Stimulated activated CD8-positive, alpha-beta memory T cell treated with anti-CD3 and anti-CD28 coated beads, Interleukin-7, amount 100 ng/mL, for 1 hour (primary cell): ENCODE results near the gene FFAR1.
"Not testable (repeated sequence)": the region's sequence is repeated elsewhere in the genome, so short reads cannot be mapped to it uniquely, and the experiment has no call there.

Experiments used
- DNase-seq, 2 donors: peaks; one replicate each; pipeline ENCODE4 v3.0.0-alpha.2; 2020; ENCODE audit warnings: low read depth in 2 of 2

The FFAR1 gene

GRCh38 chr19:35342430-35342829 lies 5.3 kb upstream of the FFAR1 start:
- DNase-seq = no peak

DNA sequence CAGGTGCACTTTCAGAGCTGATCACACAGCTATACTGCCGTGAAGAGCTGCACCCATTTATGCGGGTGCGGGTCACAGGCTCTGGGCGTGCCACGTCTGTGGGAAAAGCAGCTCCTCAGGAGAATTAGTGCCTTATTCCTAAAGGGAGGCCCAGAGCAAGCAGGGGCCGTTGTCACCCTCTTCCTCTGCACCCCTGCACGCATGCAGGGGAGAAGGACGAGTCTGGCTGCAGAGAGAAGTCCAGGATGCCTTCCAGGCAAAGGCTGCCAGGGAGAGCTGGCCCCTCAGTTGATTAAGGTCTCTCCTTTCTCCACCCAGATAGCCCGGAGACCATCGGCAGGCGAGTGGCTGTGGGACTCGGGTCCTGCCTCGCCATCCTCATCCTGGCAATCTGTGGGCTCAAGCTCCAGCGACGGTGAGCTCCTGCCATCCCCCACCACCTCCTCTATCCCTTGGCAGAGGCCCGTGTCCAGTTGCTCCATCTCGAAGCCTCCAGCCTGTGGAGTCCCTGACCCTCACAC lies 3.1 kb upstream of the FFAR1 start:
- no peak for DNase-seq

- DNase-seq = no peak
Measured at GRCh38 chr19:35345671-35346111, 2.0 kb upstream of the FFAR1 start.

DNA sequence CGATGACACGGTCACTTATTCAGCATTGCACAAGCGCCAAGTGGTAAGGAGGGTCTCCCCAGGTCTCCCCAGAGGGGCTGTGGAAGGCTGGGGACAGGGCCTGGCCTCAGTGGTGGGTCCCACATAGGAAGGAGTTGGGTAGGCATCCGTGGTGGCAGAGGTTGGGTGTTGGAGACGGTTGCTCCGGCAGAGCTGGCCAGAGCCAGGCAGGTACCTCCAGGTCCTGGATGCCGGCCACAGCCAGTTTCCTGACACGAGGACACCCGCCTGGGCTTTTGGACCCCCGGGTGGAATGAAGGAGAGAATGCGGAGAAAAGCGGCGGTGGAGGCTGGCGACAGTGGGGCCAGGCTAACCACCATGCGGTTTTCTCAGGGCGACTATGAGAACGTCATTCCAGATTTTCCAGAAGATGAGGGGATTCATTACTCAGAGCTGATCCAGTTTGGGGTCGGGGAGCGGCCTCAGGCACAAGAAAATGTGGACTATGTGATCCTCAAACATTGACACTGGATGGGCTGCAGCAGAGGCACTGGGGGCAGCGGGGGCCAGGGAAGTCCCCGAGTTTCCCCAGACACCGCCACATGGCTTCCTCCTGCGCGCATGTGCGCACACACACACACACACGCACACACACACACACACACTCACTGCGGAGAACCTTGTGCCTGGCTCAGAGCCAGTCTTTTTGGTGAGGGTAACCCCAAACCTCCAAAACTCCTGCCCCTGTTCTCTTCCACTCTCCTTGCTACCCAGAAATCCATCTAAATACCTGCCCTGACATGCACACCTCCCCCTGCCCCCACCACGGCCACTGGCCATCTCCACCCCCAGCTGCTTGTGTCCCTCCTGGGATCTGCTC lies 1.3 kb upstream of the FFAR1 start:
- peak in 1 of 2 donors; percentile 48 for DNase-seq

DNA sequence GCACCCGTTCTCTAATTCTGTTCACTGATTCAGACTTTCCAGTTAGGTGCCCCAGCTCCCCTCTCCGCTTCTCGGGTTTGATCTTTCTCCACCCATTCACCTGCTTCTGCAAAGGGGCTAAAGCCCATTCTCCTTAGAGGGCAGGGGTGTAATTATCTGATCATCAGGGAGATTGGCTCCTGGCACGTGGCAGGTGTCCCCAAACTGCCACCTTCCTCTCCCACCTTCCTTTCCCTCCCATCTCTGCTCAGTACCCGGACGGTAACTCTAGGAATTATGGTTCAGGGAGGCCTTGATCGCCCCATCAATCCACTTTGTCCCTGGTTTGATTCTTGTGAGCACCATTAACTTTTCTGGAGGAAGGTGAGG lies 212 bp downstream of the FFAR1 start:
- no peak for DNase-seq

- DNase-seq = no peak
Measured at GRCh38 chr19:35348911-35349611, 1.4 kb downstream of the FFAR1 start.

DNA sequence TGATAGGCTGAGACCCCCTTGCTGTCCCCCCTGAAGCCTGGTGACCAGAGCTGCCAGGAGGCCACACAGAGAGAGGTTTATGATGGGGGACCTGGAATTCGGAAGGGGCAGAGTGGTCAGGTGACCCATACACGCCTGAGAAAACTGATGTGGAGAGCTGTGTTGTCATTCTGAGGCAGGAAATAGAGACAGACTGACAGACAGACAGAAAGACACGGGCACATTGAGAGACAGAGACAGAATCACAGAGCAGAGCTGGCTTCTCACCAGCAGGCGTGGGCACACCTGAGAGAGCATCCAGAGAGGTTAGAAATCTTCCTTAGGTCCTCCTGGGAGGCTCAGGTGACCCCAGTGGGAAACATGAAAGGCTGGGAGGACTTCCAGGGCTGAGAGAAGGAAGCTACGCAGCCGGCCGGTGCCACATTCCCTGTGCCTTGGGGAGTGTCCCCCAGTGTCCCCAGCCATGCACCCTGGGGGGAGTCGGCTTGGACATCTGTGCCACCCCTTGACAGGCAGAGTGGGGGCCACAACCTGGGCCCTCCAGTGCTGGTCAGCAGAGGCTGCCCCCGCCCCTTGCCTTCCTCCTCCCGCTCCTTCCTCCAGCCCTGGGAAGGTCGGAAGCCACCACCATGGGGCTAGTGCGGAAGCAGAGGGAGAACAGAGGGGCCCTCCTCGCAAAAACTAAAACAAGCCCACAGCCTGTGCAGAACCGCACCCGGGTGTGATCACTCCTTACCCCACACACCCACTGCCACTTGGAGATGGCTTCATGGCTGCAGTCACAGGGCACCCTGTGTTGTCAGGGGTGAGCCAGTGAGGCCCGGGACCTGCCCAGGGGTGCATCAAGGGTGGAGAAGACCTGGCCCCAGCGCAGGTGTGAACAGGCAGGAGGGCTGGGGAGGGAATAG lies 2.2 kb downstream of the FFAR1 start:
- no peak for DNase-seq

- DNase-seq = no peak
Measured at GRCh38 chr19:35350591-35350990, 2.9 kb downstream of the FFAR1 start.

DNA sequence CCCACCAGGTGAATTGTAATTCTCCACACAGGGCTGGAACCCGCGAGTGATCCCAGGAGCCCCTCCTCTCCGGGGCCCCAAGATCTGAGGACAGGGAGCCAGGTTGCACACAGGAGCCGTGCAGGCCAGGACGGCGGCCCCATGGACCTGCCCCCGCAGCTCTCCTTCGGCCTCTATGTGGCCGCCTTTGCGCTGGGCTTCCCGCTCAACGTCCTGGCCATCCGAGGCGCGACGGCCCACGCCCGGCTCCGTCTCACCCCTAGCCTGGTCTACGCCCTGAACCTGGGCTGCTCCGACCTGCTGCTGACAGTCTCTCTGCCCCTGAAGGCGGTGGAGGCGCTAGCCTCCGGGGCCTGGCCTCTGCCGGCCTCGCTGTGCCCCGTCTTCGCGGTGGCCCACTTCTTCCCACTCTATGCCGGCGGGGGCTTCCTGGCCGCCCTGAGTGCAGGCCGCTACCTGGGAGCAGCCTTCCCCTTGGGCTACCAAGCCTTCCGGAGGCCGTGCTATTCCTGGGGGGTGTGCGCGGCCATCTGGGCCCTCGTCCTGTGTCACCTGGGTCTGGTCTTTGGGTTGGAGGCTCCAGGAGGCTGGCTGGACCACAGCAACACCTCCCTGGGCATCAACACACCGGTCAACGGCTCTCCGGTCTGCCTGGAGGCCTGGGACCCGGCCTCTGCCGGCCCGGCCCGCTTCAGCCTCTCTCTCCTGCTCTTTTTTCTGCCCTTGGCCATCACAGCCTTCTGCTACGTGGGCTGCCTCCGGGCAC lies 3.9 kb downstream of the FFAR1 start:
- no peak for DNase-seq

- no peak for DNase-seq
Measured at GRCh38 chr19:35352177-35352447, 4.4 kb downstream of the FFAR1 start.

GRCh38 chr19:35352448-35353304 lies 5.0 kb downstream of the FFAR1 start:
- DNase-seq = peak; percentile 24 to 46

- no peak for DNase-seq
Measured at GRCh38 chr19:35353635-35354034, 5.9 kb downstream of the FFAR1 start.

DNA sequence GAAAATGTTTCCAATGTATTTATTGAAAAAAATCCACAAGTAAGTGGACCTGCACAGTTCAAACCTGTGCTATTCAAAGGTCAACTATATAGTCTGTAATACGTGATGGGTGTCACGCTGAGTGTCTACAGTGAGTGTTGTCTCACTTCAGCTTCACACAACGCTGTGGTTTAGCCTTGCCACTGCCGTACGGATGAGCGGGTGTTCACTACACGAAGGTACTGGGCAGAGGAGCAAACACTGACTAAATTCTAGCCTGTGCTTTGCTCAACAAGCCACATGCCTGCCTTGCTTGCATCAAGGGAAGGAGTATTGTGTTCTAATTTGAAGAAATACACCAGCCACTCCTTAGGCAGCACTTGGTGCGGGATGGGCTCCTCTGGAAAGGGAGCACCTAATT lies 7.2 kb downstream of the FFAR1 start:
- DNase-seq = no peak

GRCh38 chr19:35355791-35356460 lies 8.2 kb downstream of the FFAR1 start:
- no peak for DNase-seq

GRCh38 chr19:35357867-35358573 lies 10.3 kb downstream of the FFAR1 start, which contains the start of gene FFAR3:
Gene FFAR3 (plus strand): TSS chr19:35358460. CDS start chr19:35358891, 431 bp downstream.
- DNase-seq = no peak

DNA sequence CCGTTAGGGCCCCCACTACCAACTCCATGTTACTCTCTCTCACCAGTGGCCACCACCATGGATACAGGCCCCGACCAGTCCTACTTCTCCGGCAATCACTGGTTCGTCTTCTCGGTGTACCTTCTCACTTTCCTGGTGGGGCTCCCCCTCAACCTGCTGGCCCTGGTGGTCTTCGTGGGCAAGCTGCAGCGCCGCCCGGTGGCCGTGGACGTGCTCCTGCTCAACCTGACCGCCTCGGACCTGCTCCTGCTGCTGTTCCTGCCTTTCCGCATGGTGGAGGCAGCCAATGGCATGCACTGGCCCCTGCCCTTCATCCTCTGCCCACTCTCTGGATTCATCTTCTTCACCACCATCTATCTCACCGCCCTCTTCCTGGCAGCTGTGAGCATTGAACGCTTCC lies 11.1 kb downstream of the FFAR1 start:
- DNase-seq = not testable (repeated sequence)

GRCh38 chr19:35359395-35359794 lies 11.7 kb downstream of the FFAR1 start:
- not testable (repeated sequence) for DNase-seq

GRCh38 chr19:35360081-35360480 lies 12.4 kb downstream of the FFAR1 start:
- not testable (repeated sequence) for DNase-seq

- DNase-seq = no peak
Measured at GRCh38 chr19:35360880-35361420, 13.2 kb downstream of the FFAR1 start.
